Endothelial cell of umbilical vein (primary cell): Measurements from ENCODE around the gene RAB3B. TPM values are rescaled to one million over a fixed set of nuclear protein-coding genes. Genes with fewer than 3 reads are reported as not detected.
"Not testable (repeated sequence)": the region's sequence is repeated elsewhere in the genome, so short reads cannot be mapped to it uniquely, and the experiment has no call there.

Experiments used
- BruUV-seq: library from RNA; stranded (reverse); fragments of 400-500 nt; replicated peaks from 2 replicates; lab custom pipeline; 2021; lab: Mats Ljungman, UMichigan
- CTCF ChIA-PET: fragments of 300-600, 350-600 bp; sonication (Branson Sonifier 250); formaldehyde crosslinking; loops from one replicate; lab custom pipeline; 2021; ENCODE audit warnings: antibody characterized with exemption, inconsistent platforms; lab: Charles Lee
- POLR2A ChIA-PET: fragments of 300-600, 350-600 bp; sonication (Branson Sonifier 250); formaldehyde crosslinking; loops from one replicate; lab custom pipeline; 2021; ENCODE audit warnings: antibody characterized with exemption, inconsistent platforms; lab: Charles Lee
- DNase-seq: peaks from one replicate; pipeline ENCODE4 v3.0.0-alpha.2; 2011; ENCODE audit warnings: low read depth, low spot score
- FAIRE-seq: peaks from 2 replicates; lab custom pipeline; 2011; peaks lifted over from hg19 to GRCh38; lab: Jason Lieb, UNC
- H2AFZ ChIP-seq: 2 replicates; pipeline ENCODE4 v1.6.0; 2012; ENCODE audit warnings: low read depth, low read length, control low read depth, inconsistent platforms
- H3K27ac ChIP-seq: 2 replicates; pipeline ENCODE4 v1.5.1; 2011; ENCODE audit warnings: low read depth, mild to moderate bottlenecking, control low read depth, low read length, moderate library complexity; ENCODE audit not compliant: insufficient read depth
- H3K27me3 ChIP-seq, 2 experiments: 2 replicates each; pipeline versions ENCODE4 v1.6.0 to v1.6.1; 2011; ENCODE audit warnings: low read length in 2 of 2, mixed read lengths in 1 of 2; ENCODE audit not compliant: control insufficient read depth in 2 of 2, insufficient read depth in 2 of 2
- H3K36me3 ChIP-seq, 2 experiments: 2 replicates in 1 of 2; 3 replicates in 1 of 2; pipeline ENCODE4 v1.5.1; 2011; ENCODE audit warnings: low read length in 2 of 2, mild to moderate bottlenecking in 1 of 2, moderate library complexity in 1 of 2; ENCODE audit not compliant: control insufficient read depth in 2 of 2, insufficient read depth in 2 of 2; ENCODE audit errors: extremely low read depth in 1 of 2
- H3K4me1 ChIP-seq: 3 replicates; pipeline ENCODE4 v1.5.1; 2011; ENCODE audit warnings: mild to moderate bottlenecking, low read length; ENCODE audit not compliant: control insufficient read depth, insufficient read depth; ENCODE audit errors: extremely low read depth
- H3K4me2 ChIP-seq: 2 replicates; pipeline ENCODE4 v1.6.1; 2011; ENCODE audit warnings: low read length, control low read depth, mixed read lengths; ENCODE audit not compliant: insufficient read depth
- H3K4me3 ChIP-seq, 3 experiments: fragments of 200-600 bp in 1 of 3; sonication (generic), shearing (Covaris generic) in 1 of 3; replicated peaks in 1 of 3; 2 replicates each; pipeline ENCODE4 v1.5.1; 2011 to 2016; ENCODE audit warnings: control low read depth in 3 of 3, low read length in 3 of 3, mild to moderate bottlenecking in 2 of 3, inconsistent platforms in 1 of 3, low read depth in 1 of 3, moderate library complexity in 1 of 3; ENCODE audit not compliant: insufficient read depth in 1 of 3
- H3K79me2 ChIP-seq: 2 replicates; pipeline ENCODE4 v1.6.0; 2012; ENCODE audit warnings: low read length, inconsistent platforms; ENCODE audit not compliant: control insufficient read depth, insufficient read depth
- H3K9ac ChIP-seq: replicated peaks from 2 replicates; pipeline ENCODE3; 2011; ENCODE audit warnings: low read length, control low read depth; ENCODE audit not compliant: insufficient read depth; ENCODE audit errors: extremely low read depth
- H3K9me1 ChIP-seq: replicated peaks from 3 replicates; pipeline ENCODE4 v1.6.0; 2011; ENCODE audit warnings: mild to moderate bottlenecking, low read length; ENCODE audit not compliant: control insufficient read depth, insufficient read depth; ENCODE audit errors: extremely low read depth
- H3K9me3 ChIP-seq: replicated peaks from 2 replicates; pipeline ENCODE4 v1.5.1; 2012; ENCODE audit warnings: low read length, inconsistent platforms; ENCODE audit not compliant: control insufficient read depth, insufficient read depth
- H4K20me1 ChIP-seq: replicated peaks from 2 replicates; pipeline ENCODE3; 2011; ENCODE audit warnings: mild to moderate bottlenecking, low read length; ENCODE audit not compliant: control insufficient read depth, insufficient read depth; ENCODE audit errors: extremely low read depth
- MAX ChIP-seq: IDR thresholded peaks from 2 replicates; pipeline ENCODE4 v1.6.1; 2011; ENCODE audit not compliant: insufficient read depth, insufficient read length
- MYC ChIP-seq: IDR thresholded peaks from one replicate; pipeline ENCODE4 v1.6.1; 2011; ENCODE audit warnings: mild to moderate bottlenecking, low read depth, low read length
- POLR2A ChIP-seq: IDR thresholded peaks from 2 replicates; pipeline ENCODE4 v1.6.1; 2012; ENCODE audit warnings: low read depth, mild to moderate bottlenecking, control low read depth, low read length
- POLR2AphosphoS5 ChIP-seq: IDR thresholded peaks from 2 replicates; pipeline ENCODE4 v1.6.1; 2012; ENCODE audit warnings: low read depth, mild to moderate bottlenecking, control low read depth, low read length, moderate library complexity; ENCODE audit not compliant: insufficient read depth
- dilution Hi-C: fragments of 300-500 bp; cut with MboI; formaldehyde crosslinking; loops from one replicate; pipeline ENCODE4 v1.15.0; 2019; ENCODE audit warnings: low sequenced_read_pairs; ENCODE audit not compliant: extremely low pct_ligation_motif_present
- intact Hi-C: fragments of 100-400 bp; cut with micrococcal nuclease; formaldehyde crosslinking; loops from one replicate; pipeline ENCODE4 v1.10.0; 2022
- polyA plus RNA-seq, 4 experiments: library from polyadenylated mRNA; depleted of rRNA in 3 of 4; stranded (reverse) in 3 of 4; unstranded in 1 of 4; fragments of >200 nt; gene quantifications; 2 replicates each; pipeline versions ENCODE4 v1.2.1 to v1.2.3, GENCODE V29; 2011 to 2012; ENCODE audit warnings: missing spikeins in 1 of 4
- total RNA-seq: library from RNA; stranded (reverse); gene quantifications from 2 replicates; pipeline ENCODE4 v1.2.3, GENCODE V29; 2021

The RAB3B gene
- total and polyA plus RNA-seq, 2 donors (not counting 3 experiments of a cell fraction or from before 2014, with no cell fraction given) = 4.1 to 10.4 TPM

GRCh38 chr1:52007215-52008002, 16.9 kb upstream of the RAB3B start:
- ChIA-PET POLR2A (no interaction called here), CTCF (no interaction called here)
- H3K79me2 ChIP-seq = no peaks in the 10 kb centered on the region
- no peaks in the 10 kb centered on the region for H3K9me3 ChIP-seq
- no peak overlapping the region for H3K27ac ChIP-seq
- no peak for FAIRE-seq
- no peak for TF ChIP-seq MYC
- no peak for TF ChIP-seq POLR2AphosphoS5
- no peak for TF ChIP-seq POLR2A
- TF ChIP-seq MAX = no peak
- peaks cover 2 to 5% of the 10 kb centered on the region in 2 experiments for H3K27me3 ChIP-seq
- H3K4me2 ChIP-seq = no peak overlapping the region
- no peak for DNase-seq
- H3K9ac ChIP-seq = no peak overlapping the region
- no peaks in the 10 kb centered on the region for H3K4me1 ChIP-seq
- no peaks in the 10 kb centered on the region for H3K36me3 ChIP-seq
- BruUV-seq = no TSS peak
- no peaks in the 10 kb centered on the region for H3K9me1 ChIP-seq
- no peak overlapping the region for H2AFZ ChIP-seq
- H4K20me1 ChIP-seq = no peaks in the 10 kb centered on the region
- intact Hi-C loops (loop anchor here (10.0 kb wide), 1 partner anchor 193 kb away; no protein-coding TSS in a partner anchor), dilution Hi-C loops (no loop called here)
- no peak overlapping the region for H3K4me3 ChIP-seq

GRCh38 chr1:52006081-52006553, 15.6 kb upstream of the RAB3B start:
- POLR2A ChIA-PET, dilution Hi-C loops, H2AFZ ChIP-seq: not testable (repeated sequence)

GRCh38 chr1:52005548-52005947, 15.0 kb upstream of the RAB3B start:
- H3K9ac ChIP-seq, POLR2A ChIA-PET, H2AFZ ChIP-seq, H3K27ac ChIP-seq, dilution Hi-C loops, H4K20me1 ChIP-seq, H3K9me3 ChIP-seq, H3K79me2 ChIP-seq, DNase-seq, H3K4me1 ChIP-seq, H3K4me3 ChIP-seq, H3K4me2 ChIP-seq, FAIRE-seq, H3K36me3 ChIP-seq, BruUV-seq, H3K9me1 ChIP-seq, H3K27me3 ChIP-seq: not testable (repeated sequence)
- CTCF ChIA-PET = interaction anchor here (0.7 to 2.9 kb wide), 4 partner anchors 37 to 343 kb away, joined by 3 to 32 read pairs (median 3); no protein-coding TSS in a partner anchor
- intact Hi-C loops = loop anchor here (10.0 kb wide), 1 partner anchor 191 kb away; no protein-coding TSS in a partner anchor

More at GRCh38 chr1:52006081-52006553, 15.6 kb upstream of the RAB3B start:
- intact Hi-C loops = loop anchor here (10.0 kb wide), 1 partner anchor 191 kb away; no protein-coding TSS in a partner anchor
- H3K9ac ChIP-seq, H3K27ac ChIP-seq, FAIRE-seq, H3K9me1 ChIP-seq, H4K20me1 ChIP-seq, H3K9me3 ChIP-seq, DNase-seq, H3K4me1 ChIP-seq, H3K4me2 ChIP-seq, H3K36me3 ChIP-seq, H3K27me3 ChIP-seq, BruUV-seq, H3K4me3 ChIP-seq, H3K79me2 ChIP-seq: not testable (repeated sequence)
- CTCF ChIA-PET = interaction anchor here (2.9 kb wide), 1 partner anchor 109 kb away, joined by 32 read pairs; no protein-coding TSS in a partner anchor
